ENCODE data around the gene RFX3. TPM values are rescaled to one million over a fixed set of nuclear protein-coding genes. Genes with fewer than 3 reads are reported as not detected.

RFX3 gene
- total and polyA plus RNA-seq, 8 donors: 10.5 to 26.2 (median 17.4) TPM

DNA sequence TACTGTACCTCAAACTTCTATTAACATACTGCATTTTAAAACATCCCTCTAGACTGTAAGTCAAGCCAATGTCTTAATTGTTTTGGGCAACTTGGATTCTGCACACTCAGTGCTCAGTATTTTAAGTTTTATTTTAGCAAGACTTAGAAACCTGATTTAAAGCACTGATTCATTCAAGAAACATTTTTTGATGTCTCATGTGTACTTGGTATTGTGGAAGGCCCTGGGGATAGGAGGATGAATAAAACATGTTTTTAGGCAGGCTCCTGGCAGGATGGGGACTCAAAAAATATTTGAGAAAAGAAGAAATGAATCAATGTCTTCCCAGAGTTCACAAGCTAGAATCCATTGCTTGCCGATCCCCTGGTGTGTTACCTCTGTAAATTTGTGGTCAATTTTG lies 347.9 kb downstream of the RFX3 start:
- H3K4me3 ChIP-seq: no peak overlapping the region
- ATAC-seq (no peak), DNase-seq (no peak)
- peaks cover 17 to 30% of the 10 kb centered on the region in 2 donors for H3K27me3 ChIP-seq
- intact Hi-C loops (cut with DNase I): no loop called here
- peaks cover 0 to 12% of the 10 kb centered on the region in 2 donors for H3K4me1 ChIP-seq
- H3K9me3 ChIP-seq: no peaks in the 10 kb centered on the region
- H3K27ac ChIP-seq: no peak overlapping the region
- no peaks in the 10 kb centered on the region for H3K36me3 ChIP-seq
- TF ChIP-seq, protein P1, sequence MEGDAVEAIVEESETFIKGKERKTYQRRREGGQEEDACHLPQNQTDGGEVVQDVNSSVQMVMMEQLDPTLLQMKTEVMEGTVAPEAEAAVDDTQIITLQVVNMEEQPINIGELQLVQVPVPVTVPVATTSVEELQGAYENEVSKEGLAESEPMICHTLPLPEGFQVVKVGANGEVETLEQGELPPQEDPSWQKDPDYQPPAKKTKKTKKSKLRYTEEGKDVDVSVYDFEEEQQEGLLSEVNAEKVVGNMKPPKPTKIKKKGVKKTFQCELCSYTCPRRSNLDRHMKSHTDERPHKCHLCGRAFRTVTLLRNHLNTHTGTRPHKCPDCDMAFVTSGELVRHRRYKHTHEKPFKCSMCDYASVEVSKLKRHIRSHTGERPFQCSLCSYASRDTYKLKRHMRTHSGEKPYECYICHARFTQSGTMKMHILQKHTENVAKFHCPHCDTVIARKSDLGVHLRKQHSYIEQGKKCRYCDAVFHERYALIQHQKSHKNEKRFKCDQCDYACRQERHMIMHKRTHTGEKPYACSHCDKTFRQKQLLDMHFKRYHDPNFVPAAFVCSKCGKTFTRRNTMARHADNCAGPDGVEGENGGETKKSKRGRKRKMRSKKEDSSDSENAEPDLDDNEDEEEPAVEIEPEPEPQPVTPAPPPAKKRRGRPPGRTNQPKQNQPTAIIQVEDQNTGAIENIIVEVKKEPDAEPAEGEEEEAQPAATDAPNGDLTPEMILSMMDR (IDR thresholded peaks at IDR 0.05): no peak

DNA sequence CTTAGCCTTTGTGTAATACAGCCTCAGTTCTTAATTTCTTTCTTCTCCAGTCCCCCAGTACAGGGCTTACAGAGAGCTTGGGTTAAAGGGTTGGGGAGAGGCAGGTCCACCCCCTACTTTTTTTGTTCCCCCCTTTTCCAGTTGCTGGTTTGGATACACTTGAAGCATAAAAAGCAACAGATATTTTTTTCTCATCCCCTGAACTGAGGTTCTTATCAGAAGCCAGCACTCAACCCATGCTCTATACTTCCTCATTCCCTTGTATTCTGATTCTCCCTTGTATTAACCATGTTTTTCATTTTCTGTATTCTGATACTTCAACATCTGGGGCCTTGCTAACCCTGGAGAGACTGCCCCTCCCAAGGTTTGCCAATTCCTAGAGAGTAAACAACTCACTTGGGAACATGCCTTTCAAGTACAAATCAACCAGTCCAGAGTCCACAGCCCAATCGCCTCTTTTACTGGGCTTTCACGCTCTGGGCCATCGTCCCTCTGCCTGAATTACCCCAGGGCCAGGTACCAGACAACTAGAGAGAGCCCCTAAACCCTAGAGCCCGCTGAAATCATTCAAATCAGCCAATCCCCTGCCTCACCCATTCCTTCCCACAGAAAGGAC lies 348.5 kb downstream of the RFX3 start:
- Histone ChIP-seq H3K36me3 (no peaks in the 10 kb centered on the region), H3K27me3 (peaks cover 17 to 24% of the 10 kb centered on the region in 2 donors), H3K4me3 (no peak overlapping the region), H3K4me1 (peaks cover 0 to 12% of the 10 kb centered on the region in 2 donors), H3K9me3 (no peaks in the 10 kb centered on the region), H3K27ac (no peak overlapping the region)
- no peak for DNase-seq
- ATAC-seq: no peak
- intact Hi-C loops (cut with DNase I): no loop called here
- TF ChIP-seq, protein P1 (IDR thresholded peaks at IDR 0.05): no peak

DNA sequence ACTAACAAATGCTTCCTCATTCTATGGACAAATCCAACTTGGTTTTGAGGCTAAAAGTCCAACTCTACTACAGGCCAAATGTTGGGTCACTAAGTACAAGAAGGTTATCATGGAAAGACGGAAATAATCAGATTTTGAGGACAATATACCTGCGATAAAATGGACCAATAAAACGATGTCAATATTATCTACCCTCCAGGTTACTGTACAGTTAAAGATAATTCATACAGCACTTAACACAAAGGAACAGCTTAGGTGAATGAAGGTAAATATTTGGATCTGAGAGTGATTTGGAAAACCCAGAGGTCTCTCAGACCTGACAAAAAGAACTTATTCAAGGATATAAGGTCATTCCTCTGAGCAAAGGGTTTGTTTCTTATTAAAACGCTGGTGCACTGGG lies 352.4 kb downstream of the RFX3 start:
- DNase-seq: no peak
- Histone ChIP-seq H3K36me3 (no peaks in the 10 kb centered on the region), H3K9me3 (no peaks in the 10 kb centered on the region), H3K4me3 (no peak overlapping the region), H3K27me3 (no peaks in the 10 kb centered on the region), H3K27ac (no peak overlapping the region), H3K4me1 (no peaks in the 10 kb centered on the region)
- TF ChIP-seq, protein P1 (IDR thresholded peaks at IDR 0.05): no peak
- no peak for ATAC-seq
- intact Hi-C loops (cut with DNase I): no loop called here

- intact Hi-C loops (cut with DNase I): no loop called here
- no peaks in the 10 kb centered on the region for H3K27me3 ChIP-seq
- DNase-seq: no peak
- no peak for ATAC-seq
- TF ChIP-seq, protein P1 (IDR thresholded peaks at IDR 0.05): no peak
- no peaks in the 10 kb centered on the region for H3K36me3 ChIP-seq
- H3K4me1 ChIP-seq: no peaks in the 10 kb centered on the region
- no peaks in the 10 kb centered on the region for H3K9me3 ChIP-seq
- H3K27ac ChIP-seq: no peak overlapping the region
- no peak overlapping the region for H3K4me3 ChIP-seq
These were observed 355.0 kb downstream of the RFX3 start for GRCh38 chr9:3170819-3171218.

All from left lung (tissue), 10 donors.